Fibroblast of lung (primary cell): ENCODE results near the gene TANGO6.

Source experiments
- EZH2 ChIP-seq: IDR thresholded peaks from 2 replicates; pipeline ENCODE4 v1.5.1; 2012; ENCODE audit warnings: low read length, control low read depth, mild to moderate bottlenecking; ENCODE audit errors: missing control alignments
- TF ChIP-seq, protein P1 (sequence below), 2 donors: IDR thresholded peaks in 1 of 2; conservative IDR thresholded peaks in 1 of 2; 1 replicate in 1 of 2; 2 replicates in 1 of 2; pipeline ENCODE4 v1.5.1; 2011 to 2012; ENCODE audit warnings: low read length in 2 of 2, control low read depth in 1 of 2, inconsistent platforms in 1 of 2, low read depth in 1 of 2, mild to moderate bottlenecking in 1 of 2

DNA sequence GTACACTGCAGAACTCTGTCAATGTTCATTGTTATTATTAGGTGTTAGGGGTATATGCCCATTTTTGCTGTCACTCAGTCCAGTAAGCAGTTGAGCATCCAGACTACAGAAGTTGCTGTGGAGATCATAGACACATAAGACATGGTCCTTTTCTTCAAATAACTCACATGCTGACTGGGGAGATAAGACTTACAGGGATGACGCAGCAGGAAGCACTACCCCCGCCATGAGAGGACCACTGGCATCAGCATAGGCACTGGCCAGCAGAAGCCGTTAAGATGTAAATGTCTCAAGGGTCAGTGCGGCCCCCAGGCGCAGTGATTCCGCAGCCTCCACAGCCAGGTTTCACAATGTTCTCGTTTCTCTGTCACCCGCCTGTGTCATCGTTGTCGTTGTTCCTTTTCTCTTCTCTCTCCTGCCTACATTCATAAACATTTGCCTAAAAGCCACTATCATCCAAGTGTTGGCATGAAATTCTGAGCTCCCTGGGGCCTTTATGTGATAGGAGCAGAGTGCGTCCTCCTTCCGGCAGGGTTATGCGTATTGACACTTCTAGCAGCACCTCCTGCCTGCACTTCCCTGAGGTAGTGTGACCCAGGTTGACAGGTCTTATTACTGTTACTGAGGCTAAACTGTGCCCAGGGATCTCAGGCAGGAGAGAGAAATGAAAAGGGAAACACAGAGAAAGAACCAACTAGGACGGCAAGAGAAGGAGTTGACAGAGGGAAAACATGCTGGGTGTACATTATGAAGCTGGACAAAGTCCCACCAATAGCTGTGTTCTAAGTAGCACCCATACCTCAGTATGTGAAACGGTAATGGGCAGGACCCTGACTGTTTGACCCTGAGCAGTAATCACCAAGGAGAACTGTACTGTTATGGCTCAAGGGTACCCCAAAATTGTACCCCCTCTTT, 17.9 kb downstream of the TANGO6 start:
- TF ChIP-seq, protein P1, sequence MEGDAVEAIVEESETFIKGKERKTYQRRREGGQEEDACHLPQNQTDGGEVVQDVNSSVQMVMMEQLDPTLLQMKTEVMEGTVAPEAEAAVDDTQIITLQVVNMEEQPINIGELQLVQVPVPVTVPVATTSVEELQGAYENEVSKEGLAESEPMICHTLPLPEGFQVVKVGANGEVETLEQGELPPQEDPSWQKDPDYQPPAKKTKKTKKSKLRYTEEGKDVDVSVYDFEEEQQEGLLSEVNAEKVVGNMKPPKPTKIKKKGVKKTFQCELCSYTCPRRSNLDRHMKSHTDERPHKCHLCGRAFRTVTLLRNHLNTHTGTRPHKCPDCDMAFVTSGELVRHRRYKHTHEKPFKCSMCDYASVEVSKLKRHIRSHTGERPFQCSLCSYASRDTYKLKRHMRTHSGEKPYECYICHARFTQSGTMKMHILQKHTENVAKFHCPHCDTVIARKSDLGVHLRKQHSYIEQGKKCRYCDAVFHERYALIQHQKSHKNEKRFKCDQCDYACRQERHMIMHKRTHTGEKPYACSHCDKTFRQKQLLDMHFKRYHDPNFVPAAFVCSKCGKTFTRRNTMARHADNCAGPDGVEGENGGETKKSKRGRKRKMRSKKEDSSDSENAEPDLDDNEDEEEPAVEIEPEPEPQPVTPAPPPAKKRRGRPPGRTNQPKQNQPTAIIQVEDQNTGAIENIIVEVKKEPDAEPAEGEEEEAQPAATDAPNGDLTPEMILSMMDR (conservative IDR thresholded peaks at IDR 0.05 in 1 of 2, IDR thresholded peaks at IDR 0.05 in 1 of 2; ENCODE audit: low read depth in 1 of 2, low read length in 2 of 2): no peak
- no peak for TF ChIP-seq EZH2
